Hematopoietic multipotent progenitor cell treated with erythropoietin and hydrocortisone succinate and interleukin-3 and kit ligand, for 15 days (in vitro differentiated cells): ENCODE results near the gene QPCT.
"Not testable (repeated sequence)": the region's sequence is repeated elsewhere in the genome, so short reads cannot be mapped to it uniquely, and the experiment has no call there.

ENCODE experiments used
- DNase-seq: peaks from one replicate; pipeline ENCODE4 v3.0.0-alpha.2; 2015; ENCODE audit warnings: low spot score

The QPCT gene

GRCh38 chr2:37391711-37392110 lies 47.3 kb downstream of the QPCT start:
- DNase-seq: no peak

- DNase-seq: no peak
These were observed 48.0 kb downstream of the QPCT start for GRCh38 chr2:37392428-37392827.

GRCh38 chr2:37394263-37394662 lies 49.8 kb downstream of the QPCT start:
- no peak for DNase-seq

- DNase-seq: no peak
These were observed 50.5 kb downstream of the QPCT start for GRCh38 chr2:37394796-37395555.

- DNase-seq: no peak
These were observed 52.6 kb downstream of the QPCT start for GRCh38 chr2:37396890-37397565.

GRCh38 chr2:37398990-37399389 lies 54.6 kb downstream of the QPCT start:
- DNase-seq: no peak

- DNase-seq: no peak
These were observed 55.6 kb downstream of the QPCT start for GRCh38 chr2:37400041-37400440.

GRCh38 chr2:37402636-37403035 lies 58.2 kb downstream of the QPCT start:
- no peak for DNase-seq

- no peak for DNase-seq
These were observed 61.4 kb downstream of the QPCT start for GRCh38 chr2:37405781-37406180.

- DNase-seq: no peak
These were observed 67.8 kb downstream of the QPCT start for GRCh38 chr2:37412231-37412630.

GRCh38 chr2:37413911-37414469 lies 69.6 kb downstream of the QPCT start:
- not testable (repeated sequence) for DNase-seq

GRCh38 chr2:37414470-37414949 lies 70.1 kb downstream of the QPCT start:
- peak; percentile 3 for DNase-seq

- no peak for DNase-seq
These were observed 70.8 kb downstream of the QPCT start for GRCh38 chr2:37415128-37415820.

- DNase-seq: no peak
These were observed 72.9 kb downstream of the QPCT start for GRCh38 chr2:37417321-37417720.

GRCh38 chr2:37418956-37419355 lies 74.5 kb downstream of the QPCT start:
- DNase-seq: no peak

- DNase-seq: no peak
These were observed 77.3 kb downstream of the QPCT start for GRCh38 chr2:37421686-37422085.

GRCh38 chr2:37422816-37423215 lies 78.4 kb downstream of the QPCT start:
- DNase-seq: no peak
